Peyer's patch (tissue), 4 donors: ENCODE data around the gene RPS6KA6. TPM values are rescaled to one million over a fixed set of nuclear protein-coding genes. Genes with fewer than 3 reads are reported as not detected.
A peak's percentile ranks its signal among the peaks of the same experiment; 100 is the strongest.
"Not testable (repeated sequence)": the region's sequence is repeated elsewhere in the genome, so short reads cannot be mapped to it uniquely, and the experiment has no call there.

Experiments
- DNase-seq, 3 donors: peaks; one replicate each; pipeline ENCODE4 v3.0.0-alpha.2; 2017 to 2019
- H3K27ac ChIP-seq, 4 donors: fragments of 200-600 bp; sonication (generic); one replicate each; pipeline ENCODE4 v1.5.1; 2016 to 2019
- H3K27me3 ChIP-seq, 2 donors: fragments of 200-600 bp; sonication (generic); one replicate each; pipeline ENCODE4 v1.5.1; 2019
- H3K36me3 ChIP-seq, 3 donors: fragments of 200-600 bp; sonication (generic); one replicate each; pipeline ENCODE4 v1.5.1; 2016 to 2019
- H3K4me1 ChIP-seq, 4 donors: fragments of 200-600 bp; sonication (generic); one replicate each; pipeline ENCODE4 v1.5.1; 2016 to 2019
- H3K4me3 ChIP-seq, 4 donors: fragments of 200-600 bp; sonication (generic); 1 replicate in 3 of 4; 2 replicates in 1 of 4; pipeline ENCODE4 v1.5.1; 2016 to 2019; ENCODE audit warnings: mild to moderate bottlenecking in 1 of 4
- H3K9me3 ChIP-seq, 4 donors: fragments of 200-600 bp; sonication (generic); one replicate each; pipeline ENCODE4 v1.5.1; 2016 to 2019; ENCODE audit warnings: mild to moderate bottlenecking in 1 of 4
- CTCF ChIP-seq, 6 experiments: fragments of 450-650 bp in 4 of 6; fragments of 200-600 bp in 2 of 6; sonication (generic) in 1 of 6; IDR thresholded peaks; one replicate each; pipeline ENCODE4 v1.5.1; 2017 to 2019; ENCODE audit warnings: antibody characterized with exemption in 6 of 6, mild to moderate bottlenecking in 3 of 6, moderate library complexity in 1 of 6
- POLR2A ChIP-seq, 2 donors: fragments of 450-650 bp; IDR thresholded peaks; one replicate each; pipeline ENCODE4 v1.5.1; 2017; ENCODE audit warnings: antibody characterized with exemption in 2 of 2, mild to moderate bottlenecking in 2 of 2, moderate library complexity in 2 of 2
- total RNA-seq, 4 donors: library from RNA; depleted of rRNA; stranded (reverse); fragments of >200 nt; gene quantifications; one replicate each; pipeline ENCODE4 v1.1.0, GENCODE V29; 2016

Gene RPS6KA6
- total RNA-seq, 4 donors from 2014 or later, result 1.7 to 7.9 (median 5.4) TPM

- no peak overlapping the region for H3K4me3 ChIP-seq
- DNase-seq, result no peak
- H3K36me3 ChIP-seq, result no peaks in the 10 kb centered on the region
- no peaks in the 10 kb centered on the region for H3K4me1 ChIP-seq
- no peaks in the 10 kb centered on the region for H3K27me3 ChIP-seq
- H3K27ac ChIP-seq, result no peak overlapping the region
- TF ChIP-seq POLR2A (IDR thresholded peaks at IDR 0.05) (no peak), CTCF (IDR thresholded peaks at IDR 0.05) (no peak)
- H3K9me3 ChIP-seq, result no peaks in the 10 kb centered on the region
Observed at GRCh38 chrX:84118315-84118714, 69.7 kb downstream of the RPS6KA6 start.

- TF ChIP-seq CTCF (IDR thresholded peaks at IDR 0.05), result no peak
- TF ChIP-seq POLR2A (IDR thresholded peaks at IDR 0.05), result no peak
- DNase-seq, result peak in 2 of 3 donors; percentile 50 to 55
- H3K4me1 ChIP-seq, result no peaks in the 10 kb centered on the region
- H3K36me3 ChIP-seq, result no peaks in the 10 kb centered on the region
- no peaks in the 10 kb centered on the region for H3K27me3 ChIP-seq
- no peaks in the 10 kb centered on the region for H3K9me3 ChIP-seq
- no peak overlapping the region for H3K27ac ChIP-seq
- no peak overlapping the region for H3K4me3 ChIP-seq
Observed at GRCh38 chrX:84108584-84108983, 79.4 kb downstream of the RPS6KA6 start.

- no peak overlapping the region for H3K27ac ChIP-seq
- TF ChIP-seq POLR2A (IDR thresholded peaks at IDR 0.05) (no peak), CTCF (IDR thresholded peaks at IDR 0.05) (no peak)
- H3K36me3 ChIP-seq, result no peaks in the 10 kb centered on the region
- no peaks in the 10 kb centered on the region for H3K4me1 ChIP-seq
- no peak for DNase-seq
- H3K27me3 ChIP-seq, result no peaks in the 10 kb centered on the region
- H3K9me3 ChIP-seq, result no peaks in the 10 kb centered on the region
- H3K4me3 ChIP-seq, result no peak overlapping the region
Observed at GRCh38 chrX:84099120-84099519, 88.9 kb downstream of the RPS6KA6 start.

GRCh38 chrX:84079479-84080197 lies 108.4 kb downstream of the RPS6KA6 start:
- H3K4me3 ChIP-seq, H3K27me3 ChIP-seq, DNase-seq: not testable (repeated sequence)

GRCh38 chrX:84078991-84079390 lies 109.0 kb downstream of the RPS6KA6 start:
- Histone ChIP-seq H3K9me3 (peaks cover 0 to 4% (median 0%) of the 10 kb centered on the region in 4 donors), H3K27me3 (no peaks in the 10 kb centered on the region), H3K4me1 (no peaks in the 10 kb centered on the region), H3K27ac (no peak overlapping the region), H3K4me3 (no peak overlapping the region), H3K36me3 (no peaks in the 10 kb centered on the region)
- no peak for DNase-seq
- no peak for TF ChIP-seq CTCF (IDR thresholded peaks at IDR 0.05)

More at GRCh38 chrX:84079479-84080197, 108.4 kb downstream of the RPS6KA6 start:
- not testable (repeated sequence) for H3K4me1 ChIP-seq, H3K9me3 ChIP-seq, H3K36me3 ChIP-seq, H3K27ac ChIP-seq

GRCh38 chrX:84064814-84065213 lies 123.2 kb downstream of the RPS6KA6 start:
- TF ChIP-seq POLR2A (IDR thresholded peaks at IDR 0.05) (no peak), CTCF (IDR thresholded peaks at IDR 0.05) (no peak)
- Histone ChIP-seq H3K27ac (no peak overlapping the region), H3K27me3 (no peaks in the 10 kb centered on the region), H3K9me3 (no peaks in the 10 kb centered on the region), H3K4me1 (no peaks in the 10 kb centered on the region), H3K36me3 (no peaks in the 10 kb centered on the region), H3K4me3 (no peak overlapping the region)
- DNase-seq, result no peak
